GM21723 (cell line): ENCODE results near the gene MRPS18A.
"Not testable (repeated sequence)": the region's sequence is repeated elsewhere in the genome, so short reads cannot be mapped to it uniquely, and the experiment has no call there.

Source experiments
- ATAC-seq: cut with Tn5 transposase; IDR thresholded peaks from one replicate; pipeline ENCODE4 v1.9.1; 2021; ENCODE audit warnings: mild to moderate bottlenecking, moderate library complexity; ENCODE audit not compliant: unreplicated experiment

The MRPS18A gene

GRCh38 chr6:43639984-43640800, 47.4 kb downstream of the MRPS18A start:
- ATAC-seq = no peak

- ATAC-seq = no peak
Measured at GRCh38 chr6:43636308-43636659, 51.3 kb downstream of the MRPS18A start.

- peak; percentile 73 for ATAC-seq
Measured at GRCh38 chr6:43635387-43636307, 51.9 kb downstream of the MRPS18A start, which contains the start of gene MAD2L1BP. Gene MAD2L1BP (plus strand): TSS chr6:43635840. CDS start chr6:43635876, 36 bp downstream.

GRCh38 chr6:43634702-43635303, 52.8 kb downstream of the MRPS18A start:
- no peak for ATAC-seq

GRCh38 chr6:43633002-43633401, 54.6 kb downstream of the MRPS18A start:
- not testable (repeated sequence) for ATAC-seq

- no peak for ATAC-seq
Measured at GRCh38 chr6:43630980-43631619, 56.5 kb downstream of the MRPS18A start.

GRCh38 chr6:43629505-43630300, 57.9 kb downstream of the MRPS18A start:
- ATAC-seq = peak; percentile 66

- ATAC-seq = peak; percentile 83
Measured at GRCh38 chr6:43629104-43629504, 58.5 kb downstream of the MRPS18A start, which contains the start of gene GTPBP2. Gene GTPBP2 (minus strand): TSS chr6:43629264. CDS start chr6:43629162, 102 bp downstream.

- ATAC-seq = peak; percentile 29
Measured at GRCh38 chr6:43628393-43629103, 59.0 kb downstream of the MRPS18A start.

- ATAC-seq = no peak
Measured at GRCh38 chr6:43627008-43627825, 60.4 kb downstream of the MRPS18A start.

GRCh38 chr6:43625393-43625992, 62.1 kb downstream of the MRPS18A start:
- no peak for ATAC-seq

GRCh38 chr6:43624786-43625288, 62.8 kb downstream of the MRPS18A start:
- no peak for ATAC-seq

GRCh38 chr6:43623880-43624785, 63.5 kb downstream of the MRPS18A start:
- no peak for ATAC-seq

GRCh38 chr6:43622541-43622940, 65.0 kb downstream of the MRPS18A start:
- ATAC-seq = no peak

- ATAC-seq = no peak
Measured at GRCh38 chr6:43621836-43622180, 65.8 kb downstream of the MRPS18A start.
